ENCODE data around the gene PAPPA.

PAPPA gene

DNA sequence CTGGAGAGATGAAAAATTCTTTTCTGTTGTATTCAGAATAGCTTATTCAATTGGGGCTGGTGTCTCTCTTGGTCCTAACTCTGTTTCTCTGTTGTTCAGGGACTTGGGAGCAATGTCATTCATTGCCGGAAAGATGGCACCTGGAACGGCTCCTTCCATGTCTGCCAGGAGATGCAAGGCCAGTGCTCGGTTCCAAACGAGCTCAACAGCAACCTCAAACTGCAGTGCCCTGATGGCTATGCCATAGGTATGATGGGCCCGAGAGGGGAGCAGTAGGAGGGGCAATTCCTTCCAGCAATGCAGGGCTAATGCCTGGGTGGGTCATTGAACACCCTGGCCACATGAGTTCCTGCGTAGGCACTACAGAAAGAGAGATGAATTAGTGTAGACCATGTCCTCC is 208.9 kb downstream of the PAPPA start:
- no peaks in the 10 kb centered on the region for H3K9me3 ChIP-seq (ENCODE audit: control insufficient read depth, low read length)

DNA sequence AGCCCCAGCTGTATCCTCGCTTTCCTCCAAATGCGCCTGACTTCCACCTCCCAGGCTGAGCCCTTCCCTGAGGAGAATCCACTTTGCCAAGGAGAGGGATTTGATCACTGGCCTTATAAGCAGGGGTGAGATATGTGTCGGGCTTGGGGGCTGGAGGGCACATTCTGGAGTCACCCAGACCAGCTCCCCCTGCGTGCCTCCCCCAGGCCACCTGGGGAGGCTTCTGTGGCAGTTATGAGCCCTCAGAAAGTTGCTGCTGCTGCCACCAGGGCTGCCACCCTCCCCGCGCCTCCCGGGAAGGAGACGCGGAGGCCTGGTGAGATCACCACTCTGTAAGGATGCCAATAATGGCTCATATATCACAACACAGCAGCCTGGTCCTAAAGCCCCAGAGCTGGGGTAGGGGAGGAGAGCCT is 211.5 kb downstream of the PAPPA start:
- Histone ChIP-seq H3K27ac (peak overlapping the region; percentile 42), H3K79me2 (no peaks in the 10 kb centered on the region), H3K4me3 (ENCODE audit: low read depth, low read length) (no peak overlapping the region), H3K27me3 (ENCODE audit: control insufficient read depth, insufficient read depth, low read length) (no peaks in the 10 kb centered on the region), H3K4me2 (ENCODE audit: low read length) (no peak overlapping the region), H3K9me3 (ENCODE audit: control insufficient read depth, low read length) (no peaks in the 10 kb centered on the region), H3K36me3 (ENCODE audit: control insufficient read depth, insufficient read depth, low read length) (no peaks in the 10 kb centered on the region), H3K9ac (no peak overlapping the region), H3K4me1 (peaks cover 17% of the 10 kb centered on the region), H2AFZ (no peak overlapping the region)
- no peak for TF ChIP-seq CTCF (IDR thresholded peaks at IDR 0.05)

More for the DNA sequence above, 208.9 kb downstream of the PAPPA start:
- Histone ChIP-seq H3K36me3 (ENCODE audit: control insufficient read depth, insufficient read depth, low read length) (no peaks in the 10 kb centered on the region), H3K79me2 (no peaks in the 10 kb centered on the region), H3K4me1 (peaks cover 3% of the 10 kb centered on the region), H3K27ac (no peak overlapping the region), H3K27me3 (ENCODE audit: control insufficient read depth, insufficient read depth, low read length) (no peaks in the 10 kb centered on the region), H3K4me2 (ENCODE audit: low read length) (no peak overlapping the region), H3K4me3 (ENCODE audit: low read depth, low read length) (no peak overlapping the region), H3K9ac (no peak overlapping the region), H2AFZ (no peak overlapping the region)
- TF ChIP-seq CTCF (IDR thresholded peaks at IDR 0.05) = no peak

GRCh38 chr9:116366241-116366640 is 212.7 kb downstream of the PAPPA start:
- H3K36me3 ChIP-seq (ENCODE audit: control insufficient read depth, insufficient read depth, low read length) = no peaks in the 10 kb centered on the region
- no peak overlapping the region for H3K27ac ChIP-seq
- H2AFZ ChIP-seq = no peak overlapping the region
- no peak for TF ChIP-seq CTCF (IDR thresholded peaks at IDR 0.05)
- H3K79me2 ChIP-seq = no peaks in the 10 kb centered on the region
- no peaks in the 10 kb centered on the region for H3K27me3 ChIP-seq (ENCODE audit: control insufficient read depth, insufficient read depth, low read length)
- no peaks in the 10 kb centered on the region for H3K9me3 ChIP-seq (ENCODE audit: control insufficient read depth, low read length)
- H3K4me2 ChIP-seq (ENCODE audit: low read length) = no peak overlapping the region
- no peak overlapping the region for H3K9ac ChIP-seq
- H3K4me1 ChIP-seq = peaks cover 17% of the 10 kb centered on the region
- no peak overlapping the region for H3K4me3 ChIP-seq (ENCODE audit: low read depth, low read length)

DNA sequence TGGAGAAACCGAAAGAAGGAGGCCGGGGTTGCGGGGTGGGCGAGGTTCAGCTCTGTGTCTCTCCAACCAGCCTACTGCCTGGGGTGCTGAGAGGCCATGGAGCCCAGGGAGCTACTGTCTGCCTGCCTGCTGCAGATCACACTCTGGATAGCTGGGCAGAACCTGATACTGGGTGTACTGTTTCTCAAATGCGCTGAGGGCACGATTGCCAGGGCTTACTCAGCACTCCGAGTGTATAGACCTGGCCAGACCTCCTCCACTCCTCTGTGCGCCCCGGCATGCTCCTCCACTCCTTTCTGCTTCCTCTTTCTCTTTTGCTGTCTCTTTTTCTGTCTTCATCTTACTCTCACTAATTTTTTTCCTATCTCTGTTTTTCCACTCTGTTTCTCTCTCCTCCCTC is 215.1 kb downstream of the PAPPA start:
- no peak for TF ChIP-seq CTCF (IDR thresholded peaks at IDR 0.05)
- Histone ChIP-seq H3K4me1 (peaks cover 17% of the 10 kb centered on the region), H3K36me3 (ENCODE audit: control insufficient read depth, insufficient read depth, low read length) (no peaks in the 10 kb centered on the region), H3K27ac (peak overlapping the region; percentile 79), H2AFZ (peak overlapping the region; percentile 46), H3K9me3 (ENCODE audit: control insufficient read depth, low read length) (no peaks in the 10 kb centered on the region), H3K4me3 (ENCODE audit: low read depth, low read length) (no peak overlapping the region), H3K27me3 (ENCODE audit: control insufficient read depth, insufficient read depth, low read length) (no peaks in the 10 kb centered on the region), H3K4me2 (ENCODE audit: low read length) (peak overlapping the region; percentile 0), H3K9ac (no peak overlapping the region), H3K79me2 (no peaks in the 10 kb centered on the region)

- H3K4me3 ChIP-seq (ENCODE audit: low read depth, low read length) = no peak overlapping the region
- no peak overlapping the region for H2AFZ ChIP-seq
- peaks cover 17% of the 10 kb centered on the region for H3K4me1 ChIP-seq
- no peaks in the 10 kb centered on the region for H3K27me3 ChIP-seq (ENCODE audit: control insufficient read depth, insufficient read depth, low read length)
- H3K79me2 ChIP-seq = no peaks in the 10 kb centered on the region
- no peaks in the 10 kb centered on the region for H3K9me3 ChIP-seq (ENCODE audit: control insufficient read depth, low read length)
- no peak for TF ChIP-seq CTCF (IDR thresholded peaks at IDR 0.05)
- H3K36me3 ChIP-seq (ENCODE audit: control insufficient read depth, insufficient read depth, low read length) = no peaks in the 10 kb centered on the region
- H3K9ac ChIP-seq = no peak overlapping the region
- H3K4me2 ChIP-seq (ENCODE audit: low read length) = no peak overlapping the region
- H3K27ac ChIP-seq = no peak overlapping the region
Measured at GRCh38 chr9:116369706-116370105, 216.1 kb downstream of the PAPPA start.

Measured in parathyroid adenoma (tissue), 2 donors.